Endodermal cell (in vitro differentiated cells): ENCODE data around the gene ZNF544. TPM values are rescaled to one million over a fixed set of nuclear protein-coding genes. Genes with fewer than 3 reads are reported as not detected.
"Not testable (repeated sequence)": the region's sequence is repeated elsewhere in the genome, so short reads cannot be mapped to it uniquely, and the experiment has no call there.

Experiments
- DNase-seq: peaks from one replicate; pipeline ENCODE4 v3.0.0-alpha.2; 2017
- H3K27ac ChIP-seq: 2 replicates; pipeline ENCODE4 v1.5.1; 2013; ENCODE audit warnings: mild to moderate bottlenecking, low read depth, low read length, moderate library complexity
- H3K27me3 ChIP-seq: 2 replicates; pipeline ENCODE4 v1.6.1; 2013; ENCODE audit warnings: mild to moderate bottlenecking, low read length, moderate library complexity; ENCODE audit not compliant: insufficient read depth, control insufficient read depth, poor library complexity, severe bottlenecking
- H3K36me3 ChIP-seq: 2 replicates; pipeline ENCODE4 v1.7.0; 2013; ENCODE audit warnings: mild to moderate bottlenecking, low read length, moderate library complexity; ENCODE audit not compliant: control insufficient read depth, insufficient read depth
- H3K4me1 ChIP-seq: one replicate; pipeline ENCODE4 v1.7.0; 2013; ENCODE audit warnings: low read length; ENCODE audit not compliant: control insufficient read depth, insufficient read depth
- H3K4me3 ChIP-seq: 2 replicates; pipeline ENCODE4 v1.5.1; 2013; ENCODE audit warnings: mild to moderate bottlenecking, low read length, moderate library complexity
- H3K9ac ChIP-seq: 2 replicates; pipeline ENCODE4 v1.6.1; 2013; ENCODE audit warnings: mild to moderate bottlenecking, low read length, moderate library complexity; ENCODE audit not compliant: poor library complexity, severe bottlenecking; ENCODE audit errors: extremely low read depth
- H3K9me3 ChIP-seq: 2 replicates; pipeline ENCODE4 v1.6.1; 2013; ENCODE audit warnings: mild to moderate bottlenecking, low read length, moderate library complexity; ENCODE audit not compliant: control insufficient read depth
- H3K27ac Mint-ChIP-seq: 2 replicates; pipeline ENCODE4 v1.8.0; 2020; ENCODE audit warnings: mixed read lengths
- H3K27me3 Mint-ChIP-seq: 2 replicates; pipeline ENCODE4 v1.8.0; 2021; ENCODE audit warnings: mild to moderate bottlenecking, mixed read lengths; ENCODE audit not compliant: insufficient read depth
- H3K36me3 Mint-ChIP-seq: 2 replicates; pipeline ENCODE4 v1.8.0; 2020; ENCODE audit warnings: low read depth, mixed read lengths
- H3K4me1 Mint-ChIP-seq: 2 replicates; pipeline ENCODE4 v1.8.0; 2020; ENCODE audit warnings: mixed read lengths
- H3K4me3 Mint-ChIP-seq: 2 replicates; pipeline ENCODE4 v1.8.0; 2020; ENCODE audit warnings: mild to moderate bottlenecking, moderate library complexity, mixed read lengths
- H3K9me3 Mint-ChIP-seq: 2 replicates; pipeline ENCODE4 v1.8.0; 2020; ENCODE audit warnings: mild to moderate bottlenecking, mixed read lengths
- CTCF ChIP-seq: fragments of 200-600 bp; sonication (generic); conservative IDR thresholded peaks from 2 replicates; pipeline ENCODE4 v1.5.0; 2021; ENCODE audit warnings: antibody characterized with exemption, mild to moderate bottlenecking
- WGBS, 2 experiments: methylation state at CpG; one replicate each; pipeline versions ENCODE4 v1.1.5 to v1.1.7; 2013; ENCODE audit warnings: missing lambda C conversion rate in 2 of 2, mixed read lengths in 1 of 2; ENCODE audit not compliant: insufficient coverage in 1 of 2, insufficient read length in 1 of 2; 5-methylcytosine and 5-hydroxymethylcytosine counted together
- total RNA-seq, 2 donors: library from RNA; stranded (reverse); fragmentation: NEBNext Ultra II Directional in 1 of 2; extraction: Animal tissue kit (Norgen Biotek cat#: 25700) in 1 of 2; gene quantifications; 2 replicates in 1 of 2; 3 replicates in 1 of 2; pipeline ENCODE4 v1.2.1, GENCODE V29; 2021

The ZNF544 gene
- total RNA-seq, 2 donors from 2014 or later = 65.7 to 80.2 TPM

GRCh38 chr19:58248886-58249285 is 20.2 kb downstream of the ZNF544 start:
- peaks cover 100% of the 10 kb centered on the region for H3K9me3 Mint-ChIP-seq
- DNase-seq = no peak
- no peaks in the 10 kb centered on the region for H3K27me3 Mint-ChIP-seq
- peaks cover 100% of the 10 kb centered on the region for H3K36me3 ChIP-seq
- no peak overlapping the region for H3K4me3 Mint-ChIP-seq
- H3K27ac ChIP-seq = no peak overlapping the region
- 94 to 100% methylated on average over 2 of the region's 3 CpGs for WGBS, 2 experiments
- no peak for TF ChIP-seq CTCF
- peaks cover 100% of the 10 kb centered on the region for H3K36me3 Mint-ChIP-seq
- H3K9me3 ChIP-seq = peaks cover 99% of the 10 kb centered on the region
- H3K4me1 Mint-ChIP-seq = no peaks in the 10 kb centered on the region
- H3K27me3 ChIP-seq = no peaks in the 10 kb centered on the region
- no peak overlapping the region for H3K9ac ChIP-seq
- peak overlapping the region; percentile 66 for H3K4me3 ChIP-seq
- no peaks in the 10 kb centered on the region for H3K4me1 ChIP-seq
- H3K27ac Mint-ChIP-seq = no peak overlapping the region

- Mint-ChIP-seq H3K27me3 (no peaks in the 10 kb centered on the region), H3K36me3 (peaks cover 100% of the 10 kb centered on the region), H3K27ac (no peak overlapping the region), H3K4me3 (no peak overlapping the region), H3K9me3 (peaks cover 100% of the 10 kb centered on the region), H3K4me1 (no peaks in the 10 kb centered on the region)
- H3K27ac ChIP-seq = no peak overlapping the region
- DNase-seq = no peak
- H3K9ac ChIP-seq = no peak overlapping the region
- H3K9me3 ChIP-seq = peaks cover 100% of the 10 kb centered on the region
- 92 to 100% methylated on average over 2 of the region's 2 CpGs for WGBS, 2 experiments
- TF ChIP-seq CTCF = no peak
- H3K36me3 ChIP-seq = peaks cover 98% of the 10 kb centered on the region
- H3K27me3 ChIP-seq = no peaks in the 10 kb centered on the region
- peak overlapping the region; percentile 66 for H3K4me3 ChIP-seq
- H3K4me1 ChIP-seq = no peaks in the 10 kb centered on the region
Measured at GRCh38 chr19:58252102-58252685, 23.5 kb downstream of the ZNF544 start.

- H3K9me3 Mint-ChIP-seq = peaks cover 100% of the 10 kb centered on the region
- Histone ChIP-seq H3K4me3 (peak overlapping the region; percentile 74), H3K9me3 (peaks cover 100% of the 10 kb centered on the region), H3K36me3 (peaks cover 98% of the 10 kb centered on the region)
- not testable (repeated sequence) for H3K27me3 ChIP-seq, H3K4me3 Mint-ChIP-seq, DNase-seq, H3K27ac Mint-ChIP-seq, H3K4me1 ChIP-seq, H3K27me3 Mint-ChIP-seq, H3K27ac ChIP-seq, H3K9ac ChIP-seq, H3K4me1 Mint-ChIP-seq
- peaks cover 100% of the 10 kb centered on the region for H3K36me3 Mint-ChIP-seq
- no CpG with 5 or more reads among the region's 4 CpGs for WGBS, 2 experiments
Measured at GRCh38 chr19:58258259-58258658, 29.5 kb downstream of the ZNF544 start.

- Histone ChIP-seq H3K4me1 (no peaks in the 10 kb centered on the region), H3K4me3 (peak overlapping the region; percentile 72), H3K9ac (no peak overlapping the region), H3K27ac (no peak overlapping the region), H3K36me3 (peaks cover 93% of the 10 kb centered on the region), H3K9me3 (peaks cover 100% of the 10 kb centered on the region), H3K27me3 (no peaks in the 10 kb centered on the region)
- peaks cover 100% of the 10 kb centered on the region for H3K9me3 Mint-ChIP-seq
- H3K4me1 Mint-ChIP-seq = no peaks in the 10 kb centered on the region
- no peak overlapping the region for H3K4me3 Mint-ChIP-seq
- TF ChIP-seq CTCF = no peak
- no peak for DNase-seq
- H3K27me3 Mint-ChIP-seq = no peaks in the 10 kb centered on the region
- H3K36me3 Mint-ChIP-seq = peaks cover 96% of the 10 kb centered on the region
- WGBS, 2 experiments = 91 to 94% methylated on average over 3 of the region's 3 CpGs
- no peak overlapping the region for H3K27ac Mint-ChIP-seq
Measured at GRCh38 chr19:58261600-58261967, 32.9 kb downstream of the ZNF544 start.
